HCT116 (cell line): ENCODE data around the gene RBM19.

ENCODE experiments used
- EZH2 ChIP-seq: fragments of 200-600 bp; sonication (generic); IDR thresholded peaks from 2 replicates; pipeline ENCODE4 v1.6.1; 2017; ENCODE audit warnings: antibody characterized with exemption, mixed run types
- EZH2phosphoT487 ChIP-seq: fragments of 200-600 bp; IDR thresholded peaks from 2 replicates; pipeline ENCODE4 v1.6.1; 2018; ENCODE audit warnings: antibody characterized with exemption, borderline replicate concordance
- FOSL1 ChIP-seq: IDR thresholded peaks from 2 replicates; pipeline ENCODE4 v1.6.1; 2012; ENCODE audit warnings: low read depth
- JUND ChIP-seq: IDR thresholded peaks from 2 replicates; pipeline ENCODE4 v1.6.1; 2012
- TF ChIP-seq, protein P1 (sequence below), 3 experiments: fragments of 200-600 bp in 1 of 3; sonication (generic) in 1 of 3; IDR thresholded peaks in 2 of 3; conservative IDR thresholded peaks in 1 of 3; 2 replicates each; pipeline ENCODE4 v1.5.1; 2012 to 2017; ENCODE audit warnings: low read depth in 2 of 3, low read length in 2 of 3, antibody characterized with exemption in 1 of 3, borderline replicate concordance in 1 of 3, control low read depth in 1 of 3, mild to moderate bottlenecking in 1 of 3, mixed read lengths in 1 of 3, mixed run types in 1 of 3, moderate library complexity in 1 of 3; ENCODE audit not compliant: insufficient read depth in 1 of 3

DNA sequence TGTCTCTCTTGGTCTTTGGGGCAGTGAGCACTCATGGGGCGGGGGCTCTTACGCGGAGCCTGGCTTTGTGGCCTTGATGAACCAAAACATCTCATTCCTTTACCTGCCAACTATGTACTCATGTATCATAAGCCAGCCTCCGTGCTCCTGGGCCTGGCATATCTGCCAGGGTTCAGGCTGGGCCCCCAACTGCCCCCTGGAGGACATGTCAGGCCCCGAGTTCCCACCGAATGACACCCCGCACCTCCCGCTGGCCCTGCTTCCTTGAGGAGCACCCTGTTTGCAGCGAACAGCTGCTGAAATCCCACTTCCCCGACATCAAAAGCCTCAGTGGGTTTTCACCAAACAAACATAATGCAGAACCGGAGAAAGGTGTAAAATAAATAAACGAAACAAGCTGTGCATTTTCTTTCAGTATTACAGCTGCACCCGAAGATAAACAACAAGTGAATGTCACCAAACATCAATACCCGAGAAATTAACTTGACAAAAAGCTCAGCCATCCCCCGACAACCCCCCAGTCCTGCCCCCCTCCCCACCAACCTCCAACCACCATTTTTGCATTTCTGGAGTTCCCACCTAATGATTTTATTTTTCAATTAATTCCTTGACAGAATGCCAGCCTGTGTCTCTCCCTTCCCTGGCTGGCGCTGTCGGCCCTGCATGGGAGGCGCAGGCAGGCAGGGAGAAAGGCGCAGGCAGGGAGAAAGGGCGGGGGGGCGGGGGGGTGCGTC, 139.2 kb downstream of the RBM19 start:
- TF ChIP-seq EZH2phosphoT487 (no peak), JUND (no peak), EZH2 (no peak), FOSL1 (no peak)
- TF ChIP-seq, protein P1, sequence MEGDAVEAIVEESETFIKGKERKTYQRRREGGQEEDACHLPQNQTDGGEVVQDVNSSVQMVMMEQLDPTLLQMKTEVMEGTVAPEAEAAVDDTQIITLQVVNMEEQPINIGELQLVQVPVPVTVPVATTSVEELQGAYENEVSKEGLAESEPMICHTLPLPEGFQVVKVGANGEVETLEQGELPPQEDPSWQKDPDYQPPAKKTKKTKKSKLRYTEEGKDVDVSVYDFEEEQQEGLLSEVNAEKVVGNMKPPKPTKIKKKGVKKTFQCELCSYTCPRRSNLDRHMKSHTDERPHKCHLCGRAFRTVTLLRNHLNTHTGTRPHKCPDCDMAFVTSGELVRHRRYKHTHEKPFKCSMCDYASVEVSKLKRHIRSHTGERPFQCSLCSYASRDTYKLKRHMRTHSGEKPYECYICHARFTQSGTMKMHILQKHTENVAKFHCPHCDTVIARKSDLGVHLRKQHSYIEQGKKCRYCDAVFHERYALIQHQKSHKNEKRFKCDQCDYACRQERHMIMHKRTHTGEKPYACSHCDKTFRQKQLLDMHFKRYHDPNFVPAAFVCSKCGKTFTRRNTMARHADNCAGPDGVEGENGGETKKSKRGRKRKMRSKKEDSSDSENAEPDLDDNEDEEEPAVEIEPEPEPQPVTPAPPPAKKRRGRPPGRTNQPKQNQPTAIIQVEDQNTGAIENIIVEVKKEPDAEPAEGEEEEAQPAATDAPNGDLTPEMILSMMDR (IDR thresholded peaks at IDR 0.05 in 2 of 3, conservative IDR thresholded peaks at IDR 0.05 in 1 of 3; ENCODE audit: borderline replicate concordance in 1 of 3, insufficient read depth in 1 of 3, low read depth in 2 of 3, low read length in 2 of 3) = no peak
